Forelimb muscle (tissue), 1 donor: ENCODE results near the gene PASK. TPM values are rescaled to one million over a fixed set of nuclear protein-coding genes. Genes with fewer than 3 reads are reported as not detected.

Source experiments
- DNase-seq: peaks from one replicate; pipeline ENCODE4 v3.0.0-alpha.2; 2013; ENCODE audit warnings: low read depth
- polyA plus RNA-seq: library from polyadenylated mRNA; unstranded; fragments of 120-200 nt; gene quantifications from one replicate; pipeline ENCODE4 v1.2.1, GENCODE V29; 2013; ENCODE audit not compliant: insufficient read length

The PASK gene
- polyA plus RNA-seq, 1 donor = 5.0 TPM

DNA sequence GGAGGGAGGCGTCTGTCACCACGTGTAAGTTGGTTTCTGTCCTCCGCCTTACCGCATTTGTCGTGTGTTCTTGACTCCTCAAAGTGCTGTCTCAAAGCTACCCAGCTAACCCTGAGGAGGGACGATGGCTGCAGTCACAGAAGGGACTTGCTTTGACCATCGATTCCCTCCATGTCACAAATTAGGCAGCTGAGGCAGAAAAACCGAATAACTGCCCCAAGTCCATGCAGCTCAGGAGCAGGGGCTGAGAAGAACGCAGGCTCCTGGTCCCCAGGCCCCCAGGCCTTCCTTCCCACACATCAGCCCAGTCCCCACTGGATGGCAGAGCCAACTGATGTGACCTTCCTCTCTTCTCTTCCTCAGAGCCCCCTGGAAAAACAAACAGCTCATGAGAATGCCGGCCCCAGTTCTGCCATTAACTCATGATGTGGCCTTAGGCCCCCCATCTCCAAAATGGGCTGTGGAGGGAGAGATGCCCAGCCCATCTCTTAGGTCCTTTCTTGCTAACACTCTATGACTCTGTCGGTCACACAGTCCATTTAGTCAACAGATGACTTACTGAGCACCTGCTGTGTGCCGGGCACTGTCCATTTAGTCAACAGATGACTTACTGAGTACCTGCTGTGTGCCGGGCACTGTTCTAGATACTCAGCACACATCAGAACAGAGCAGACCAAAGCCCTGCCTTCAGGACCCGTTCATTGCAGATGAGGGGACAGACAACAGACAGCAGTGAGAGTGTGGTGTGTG, 66.8 kb downstream of the PASK start:
- no peak for DNase-seq

GRCh38 chr2:241081643-241082340, 67.5 kb downstream of the PASK start:
- no peak for DNase-seq

DNA sequence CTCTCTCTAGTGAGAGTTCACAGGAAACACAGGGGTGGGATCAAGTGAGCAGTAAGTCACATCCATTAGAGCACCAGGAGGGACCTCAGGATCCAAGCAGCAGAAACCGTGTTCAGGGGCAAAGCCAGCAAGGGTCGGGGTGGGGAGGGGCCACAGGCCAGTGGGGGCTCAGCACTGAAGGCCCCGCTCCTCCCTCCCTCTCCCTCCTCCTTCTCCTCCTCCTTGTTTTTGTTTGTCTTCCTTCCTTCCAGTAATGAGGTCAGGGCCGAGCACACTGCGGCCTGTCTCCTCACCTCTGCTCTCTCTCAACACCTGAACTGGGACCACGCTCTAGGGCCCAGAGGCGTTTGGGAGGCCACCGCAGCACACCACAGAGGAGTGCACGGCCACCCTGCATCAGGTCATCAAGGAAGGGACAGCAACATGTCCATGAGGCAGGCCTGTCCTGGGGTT, 68.1 kb downstream of the PASK start:
- DNase-seq = no peak

DNA sequence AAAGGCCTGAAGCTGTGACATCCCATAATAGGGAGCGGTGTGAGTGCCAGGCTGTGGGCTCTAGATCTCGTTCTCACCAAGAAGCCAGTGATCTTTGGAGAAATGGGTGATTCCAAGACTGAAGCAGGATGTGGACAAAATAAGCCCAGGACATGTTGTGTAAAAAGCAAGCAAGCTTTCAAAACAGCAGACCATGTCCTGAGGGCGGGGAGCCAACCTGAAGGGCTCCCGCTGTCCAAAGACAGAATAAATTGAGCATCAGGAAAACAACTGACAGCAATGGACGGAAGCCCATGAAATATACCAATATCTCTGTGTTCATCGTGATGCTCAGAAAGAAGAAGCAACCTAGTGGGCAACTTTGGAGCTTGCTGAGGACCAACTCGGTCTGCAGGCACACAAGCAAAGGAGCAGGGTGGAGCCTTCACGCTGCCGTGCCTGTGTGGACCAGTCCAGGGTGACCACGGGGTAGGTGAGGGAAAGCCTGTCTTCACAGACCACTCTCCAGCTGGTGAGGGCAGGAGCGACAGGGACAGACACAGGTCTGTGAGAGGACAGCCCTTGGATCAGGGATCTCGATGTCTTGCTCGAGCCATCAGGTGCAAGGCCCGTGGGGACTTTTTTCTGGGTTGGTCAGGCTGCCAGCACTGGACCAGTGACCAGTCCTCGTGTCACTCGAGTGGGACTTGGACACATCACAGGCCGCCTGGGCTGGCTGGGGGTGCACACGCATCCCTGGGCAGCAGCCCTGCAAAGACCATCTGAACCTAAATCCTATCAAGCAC, 68.7 kb downstream of the PASK start:
- DNase-seq = no peak

GRCh38 chr2:241074901-241075540, 74.3 kb downstream of the PASK start:
- DNase-seq = no peak

- DNase-seq = no peak
These were observed 75.0 kb downstream of the PASK start for GRCh38 chr2:241074065-241074818.

DNA sequence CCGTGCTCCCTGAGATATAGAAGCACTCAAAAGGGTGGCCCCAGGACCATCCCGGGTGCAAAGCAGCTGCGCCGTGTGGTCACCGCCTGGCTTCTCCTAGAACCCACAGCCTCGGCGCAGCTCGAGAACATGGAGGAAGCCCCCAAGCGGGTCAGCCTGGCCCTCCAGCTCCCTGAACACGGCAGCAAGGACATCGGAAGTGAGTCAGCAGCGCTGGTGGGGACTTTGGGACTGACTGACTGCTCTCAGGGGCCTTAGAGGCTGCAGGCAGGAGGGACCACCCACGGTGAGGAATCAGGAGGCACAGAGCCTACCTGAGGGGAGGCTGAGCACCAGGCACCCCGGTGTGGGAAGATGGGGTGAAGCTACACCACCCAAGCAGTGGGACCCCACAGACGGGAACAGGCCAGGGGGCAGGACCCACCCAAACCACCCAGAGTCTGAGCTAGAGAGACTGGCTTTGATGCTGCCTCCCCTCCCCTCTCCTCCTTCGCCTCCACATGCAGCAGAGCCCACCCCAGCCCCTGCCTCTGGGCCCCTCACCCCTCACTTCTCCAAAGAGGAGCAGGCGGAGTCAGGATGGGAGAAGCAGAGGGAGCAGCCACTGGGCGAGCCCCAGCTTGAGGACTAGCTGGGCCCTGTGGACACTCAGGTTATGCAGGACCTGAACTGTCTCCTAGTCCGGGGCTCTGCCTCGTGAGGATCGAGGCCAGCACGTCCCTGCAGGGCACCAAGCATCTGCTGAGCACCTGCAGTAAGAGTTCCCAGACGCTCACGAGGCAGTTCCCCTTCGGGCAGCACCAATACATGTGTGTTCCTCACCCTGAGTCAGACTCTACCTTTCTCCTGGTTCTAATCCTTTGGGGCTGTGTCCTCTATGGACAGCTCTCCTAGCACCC, 75.9 kb downstream of the PASK start:
- no peak for DNase-seq

- no peak for DNase-seq
These were observed 76.6 kb downstream of the PASK start for GRCh38 chr2:241072553-241073165.

DNA sequence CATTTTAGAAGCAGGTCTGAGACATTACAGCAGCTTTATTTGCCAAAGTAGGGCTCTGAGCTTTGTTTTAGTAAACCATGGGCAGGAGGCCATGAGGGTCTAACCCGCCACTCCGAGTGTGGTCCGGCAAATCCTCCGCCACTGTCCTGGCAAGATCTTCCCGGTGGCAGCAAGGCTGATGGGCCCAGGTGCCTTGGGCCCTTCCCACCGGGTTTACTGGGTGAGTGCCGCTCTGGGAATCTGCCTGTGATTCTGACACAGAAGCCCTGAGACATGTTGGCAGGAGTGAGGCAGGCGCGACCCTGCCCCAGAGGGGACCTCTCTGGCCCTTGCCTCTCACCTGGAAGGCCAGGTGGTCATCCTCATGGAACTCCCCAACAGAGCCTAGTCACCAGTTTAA, 77.1 kb downstream of the PASK start:
- no peak for DNase-seq

- DNase-seq = no peak
These were observed 77.6 kb downstream of the PASK start for GRCh38 chr2:241071677-241072111.

GRCh38 chr2:241070811-241071676, 78.2 kb downstream of the PASK start:
- no peak for DNase-seq

DNA sequence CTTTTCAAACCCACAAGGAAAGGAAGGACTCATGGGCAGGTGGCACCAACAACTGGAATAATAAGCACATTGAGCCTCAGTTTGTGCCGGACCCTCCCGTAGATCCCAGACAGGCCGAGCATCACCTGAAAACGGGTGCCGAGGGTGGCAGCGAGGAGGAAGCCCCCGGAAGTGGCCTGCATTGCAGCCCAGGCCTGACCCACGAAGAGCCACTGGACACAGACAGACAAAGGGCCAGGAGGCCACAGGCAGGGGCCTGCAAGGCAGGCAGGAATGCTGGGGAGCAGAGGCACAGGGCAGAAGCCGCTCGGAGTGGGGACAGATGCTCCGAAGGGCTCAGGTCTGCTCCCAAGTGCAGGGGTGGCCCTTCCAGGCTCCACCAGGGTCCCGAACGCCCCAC, 78.9 kb downstream of the PASK start:
- no peak for DNase-seq

- DNase-seq = no peak
These were observed 79.4 kb downstream of the PASK start for GRCh38 chr2:241069821-241070281.

- no peak for DNase-seq
These were observed 80.1 kb downstream of the PASK start for GRCh38 chr2:241068942-241069810.

DNA sequence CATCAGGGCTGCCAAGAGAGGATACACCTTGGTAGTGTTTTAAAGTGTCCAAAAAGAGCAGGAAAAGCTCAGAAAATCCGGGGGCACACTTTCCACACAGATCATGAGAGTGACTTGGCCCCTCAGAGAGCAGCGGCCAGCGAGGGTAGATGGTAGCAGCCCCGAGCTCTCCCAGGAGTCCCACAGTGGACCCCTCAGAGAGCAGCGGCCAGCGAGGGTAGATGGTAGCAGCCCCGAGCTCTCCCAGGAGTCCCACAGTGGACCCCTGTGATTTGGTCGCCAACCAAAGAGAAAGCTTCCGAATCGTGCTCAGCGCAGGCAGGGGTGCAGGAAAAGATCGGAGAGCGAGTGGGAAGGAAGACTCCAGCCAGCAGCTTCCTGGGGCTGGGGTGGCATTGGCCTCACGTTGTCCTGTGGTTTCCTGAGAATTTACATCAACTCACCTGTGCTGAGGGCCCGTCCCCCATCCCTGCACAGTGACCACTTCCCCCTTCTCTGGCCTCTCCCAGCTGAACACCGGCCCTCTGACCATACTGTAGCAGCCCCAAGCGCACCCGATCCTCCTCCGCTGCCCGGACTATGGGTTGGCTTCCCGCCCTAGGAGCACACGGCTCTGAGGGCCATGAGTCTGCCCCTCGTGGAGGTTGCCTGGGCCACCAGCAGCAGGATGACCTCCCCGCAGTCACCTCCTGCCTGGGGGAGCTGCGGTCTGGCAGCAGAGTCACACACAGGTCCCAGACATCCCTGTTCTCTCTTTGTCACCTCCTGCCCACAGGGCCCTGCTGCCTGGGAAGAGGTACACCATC, 80.9 kb downstream of the PASK start:
- no peak for DNase-seq

GRCh38 chr2:241067501-241068135, 81.7 kb downstream of the PASK start:
- no peak for DNase-seq
